HG03520 (cell line): ENCODE measurements around the gene FILIP1L.

Experiments
- ATAC-seq: cut with Tn5 transposase; IDR thresholded peaks from one replicate; pipeline ENCODE4 v1.9.1; 2021; ENCODE audit warnings: mild to moderate bottlenecking, moderate library complexity; ENCODE audit not compliant: unreplicated experiment

The FILIP1L gene

DNA sequence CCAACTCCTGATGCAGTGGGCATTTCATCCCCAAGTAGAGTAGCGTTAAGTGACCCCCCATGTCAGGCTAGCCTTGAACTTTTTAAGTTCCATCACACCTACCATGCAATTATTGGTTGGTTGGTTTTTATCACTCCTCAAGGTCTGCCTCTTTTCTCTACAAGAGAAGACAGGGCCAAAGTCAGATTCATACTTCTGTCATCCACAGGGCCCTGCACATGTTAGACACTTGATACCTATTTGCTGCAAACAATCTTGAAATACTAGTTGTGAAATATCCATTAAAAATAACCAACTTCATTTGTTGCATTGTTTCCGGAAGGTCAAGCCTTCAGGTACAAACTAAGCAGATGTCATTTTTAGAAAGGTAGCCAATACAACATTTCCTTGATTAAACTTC lies 295.5 kb downstream of the FILIP1L start:
- ATAC-seq, result no peak

DNA sequence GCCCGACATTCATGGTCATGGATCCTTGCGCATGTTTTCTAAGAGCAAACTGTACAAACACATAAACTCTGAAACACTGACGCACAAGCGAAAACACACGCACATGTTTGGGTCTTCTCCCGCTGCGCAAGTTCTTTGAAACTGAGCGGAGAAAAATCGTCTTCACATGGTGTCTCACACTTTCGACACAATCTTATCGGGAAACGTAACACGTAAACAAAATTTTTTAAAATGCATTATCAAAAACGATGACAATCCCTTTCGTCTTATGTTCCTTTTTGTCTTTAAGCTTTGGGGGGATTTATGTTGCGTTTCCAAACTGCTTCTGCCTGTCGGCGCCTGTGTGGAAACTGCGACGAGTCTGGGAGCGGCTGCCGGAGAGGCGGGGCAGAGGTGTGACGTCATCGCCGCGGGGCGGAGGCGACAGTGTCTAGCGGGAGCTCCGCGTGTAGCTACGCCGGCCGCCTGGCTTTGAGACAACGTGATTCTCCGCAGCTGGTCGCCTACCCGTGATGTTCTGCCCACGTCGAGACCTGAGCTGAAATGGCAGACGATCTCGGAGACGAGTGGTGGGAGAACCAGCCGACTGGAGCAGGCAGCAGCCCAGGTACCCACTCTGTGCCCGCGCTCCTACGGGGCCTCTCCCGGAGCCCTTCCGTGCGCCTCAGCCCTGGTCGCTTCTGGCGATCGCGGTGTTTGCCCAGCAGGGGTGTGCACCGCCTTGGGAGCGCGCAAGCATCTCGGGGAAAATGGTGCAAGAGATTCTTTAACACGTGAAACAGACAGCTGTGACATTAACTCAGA lies 296.7 kb downstream of the FILIP1L start, which contains the start of gene CMSS1:
CMSS1 (plus strand) TSS at position 426 of the 804 bp plus-strand sequence.
- peak; percentile 95 for ATAC-seq

DNA sequence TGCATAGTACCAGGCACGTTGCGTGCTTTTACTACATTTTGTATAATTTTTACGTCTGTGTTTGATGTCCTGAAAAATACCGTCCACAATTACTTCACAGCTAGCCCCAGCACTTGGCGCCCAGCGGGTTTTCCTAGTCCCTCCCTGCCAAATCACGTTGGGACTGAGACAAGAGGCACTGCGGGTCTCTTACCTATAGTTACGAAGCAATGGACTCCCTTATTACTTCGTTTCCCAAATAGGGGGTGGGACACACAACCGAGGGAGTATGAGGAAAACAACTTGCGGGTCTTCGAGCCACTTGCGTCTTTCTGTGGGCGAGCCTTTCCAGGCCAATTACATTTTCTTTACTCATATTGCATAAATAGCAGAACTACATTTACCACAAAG lies 297.3 kb downstream of the FILIP1L start:
- ATAC-seq, result no peak

DNA sequence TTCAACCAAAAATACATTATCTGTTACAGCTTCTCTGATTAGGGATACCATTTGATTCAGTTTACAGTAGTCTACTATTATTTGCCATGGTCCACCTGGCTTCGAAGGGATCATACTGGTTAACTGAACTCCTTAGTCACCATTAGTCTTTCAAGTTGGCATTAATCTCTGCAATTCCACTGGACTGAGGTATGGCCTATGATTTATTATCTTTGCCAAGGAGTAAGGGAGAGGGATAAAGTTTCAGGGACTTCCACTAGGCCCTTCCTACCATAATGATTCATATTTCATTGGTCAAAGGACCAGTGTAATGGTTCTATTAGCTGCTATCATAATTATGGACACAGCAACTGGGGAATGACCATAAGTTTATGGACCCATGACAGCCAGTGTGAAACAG lies 303.9 kb downstream of the FILIP1L start:
- no peak for ATAC-seq

DNA sequence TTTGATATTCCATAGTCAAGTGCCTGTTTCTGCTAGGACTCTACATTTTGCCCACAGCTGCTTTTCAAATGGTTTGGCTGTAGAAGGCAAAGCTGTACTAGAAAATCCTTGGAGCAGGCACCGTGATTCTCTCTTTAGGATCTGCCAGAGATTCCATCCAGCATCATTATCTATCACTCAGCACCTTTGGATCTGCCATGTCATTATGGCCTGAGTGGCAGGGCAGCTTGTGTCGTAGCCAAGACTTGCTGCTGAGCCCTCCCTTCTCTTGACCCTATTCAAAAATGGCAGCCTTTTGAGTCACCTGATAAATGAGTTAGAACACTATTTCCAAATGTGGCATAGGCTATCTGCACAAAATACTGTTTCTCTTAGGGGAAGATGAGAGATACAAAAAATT lies 304.7 kb downstream of the FILIP1L start:
- no peak for ATAC-seq

DNA sequence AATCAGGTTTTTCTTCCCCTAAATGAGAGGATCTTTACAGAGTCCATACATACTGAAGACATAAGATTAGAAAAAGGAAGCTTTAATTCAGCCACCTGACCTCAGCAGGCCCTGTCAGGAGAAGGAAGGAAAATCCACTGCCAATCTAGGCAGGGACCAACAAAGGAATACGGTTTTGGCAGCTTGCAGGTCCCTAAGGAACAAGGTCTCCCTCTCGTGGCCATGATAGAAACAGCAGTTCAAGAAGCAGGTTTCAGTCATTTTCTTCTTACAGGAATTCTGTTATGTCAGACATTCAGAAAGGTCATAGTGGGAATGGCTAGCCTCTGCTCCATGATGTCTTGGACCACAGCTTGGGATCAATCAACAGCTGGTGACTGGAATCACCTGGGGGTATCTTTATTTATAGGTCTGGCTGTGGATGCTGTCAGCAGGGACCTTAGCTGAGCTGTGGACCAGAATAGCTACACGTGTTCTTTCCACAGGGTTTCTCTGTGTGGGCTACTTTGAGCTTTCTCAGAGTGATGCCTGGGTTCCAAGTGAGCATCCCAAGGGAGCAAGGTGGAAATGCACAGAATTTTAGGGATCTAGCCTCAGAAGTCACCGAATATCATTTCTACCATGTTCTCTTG lies 306.0 kb downstream of the FILIP1L start:
- ATAC-seq, result no peak

DNA sequence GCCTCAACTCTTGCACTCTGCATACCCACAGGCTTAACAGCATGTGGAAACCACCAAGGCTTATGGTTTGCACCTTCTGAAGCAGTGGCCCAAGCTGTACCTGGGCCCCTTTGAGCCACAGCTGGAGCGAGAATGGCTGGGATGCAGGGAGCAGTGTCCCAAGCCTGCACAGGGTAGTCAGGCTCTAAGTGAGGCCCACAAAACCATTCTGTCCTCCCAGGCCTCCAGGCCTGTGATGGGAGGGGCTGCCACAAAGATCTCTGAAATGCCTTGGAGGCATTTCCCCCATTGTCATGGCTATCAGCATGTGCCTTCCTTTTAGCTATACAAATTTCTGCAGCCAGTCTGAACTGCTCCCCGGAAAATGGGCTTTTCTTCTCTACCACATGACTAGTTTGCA lies 309.1 kb downstream of the FILIP1L start:
- no peak for ATAC-seq

DNA sequence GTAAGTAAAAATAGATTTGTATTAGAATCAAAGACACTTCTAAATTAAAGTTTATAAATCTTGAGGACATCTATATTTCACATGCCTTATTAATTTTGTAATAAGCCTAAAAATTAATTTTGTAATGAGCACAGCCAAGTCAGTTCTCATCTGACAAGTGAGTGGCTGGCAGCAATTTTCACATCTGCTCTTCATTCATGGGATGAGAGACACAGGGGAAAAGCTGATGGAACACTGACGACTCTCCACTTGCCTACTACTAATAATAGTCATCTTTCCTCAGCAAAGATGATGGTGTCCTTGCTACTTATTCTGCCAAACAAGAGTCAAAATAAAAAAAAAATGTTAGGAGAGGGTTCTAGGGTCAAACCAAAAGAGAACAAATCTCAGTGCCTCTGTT lies 311.0 kb downstream of the FILIP1L start:
- no peak for ATAC-seq

DNA sequence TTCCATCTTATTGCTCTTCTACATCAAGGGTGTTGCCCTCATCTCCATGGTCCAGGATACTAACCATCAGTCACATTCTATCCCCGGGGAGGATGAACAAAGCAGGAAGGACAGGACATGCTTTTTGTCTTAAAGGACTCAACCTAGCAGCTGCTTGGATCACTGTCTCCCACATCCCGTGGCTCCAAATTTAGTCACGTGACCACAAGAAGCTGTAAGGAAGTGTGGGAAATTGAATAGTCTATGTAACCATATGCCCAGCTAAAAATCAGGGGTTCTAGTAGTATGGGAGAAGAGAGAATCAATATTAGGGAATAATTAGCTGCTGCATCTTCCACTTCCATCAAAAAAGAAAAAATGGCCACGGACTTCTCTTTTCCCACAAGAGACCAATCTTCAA lies 314.9 kb downstream of the FILIP1L start:
- ATAC-seq, result no peak

DNA sequence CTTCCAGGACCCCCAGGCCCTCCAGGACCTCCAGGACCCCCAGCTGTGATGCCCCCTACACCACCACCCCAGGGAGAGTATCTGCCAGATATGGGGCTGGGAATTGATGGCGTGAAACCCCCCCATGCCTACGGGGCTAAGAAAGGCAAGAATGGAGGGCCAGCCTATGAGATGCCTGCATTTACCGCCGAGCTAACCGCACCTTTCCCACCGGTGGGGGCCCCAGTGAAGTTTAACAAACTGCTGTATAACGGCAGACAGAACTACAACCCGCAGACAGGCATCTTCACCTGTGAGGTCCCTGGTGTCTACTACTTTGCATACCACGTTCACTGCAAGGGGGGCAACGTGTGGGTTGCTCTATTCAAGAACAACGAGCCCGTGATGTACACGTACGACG lies 318.7 kb downstream of the FILIP1L start:
- no peak for ATAC-seq

DNA sequence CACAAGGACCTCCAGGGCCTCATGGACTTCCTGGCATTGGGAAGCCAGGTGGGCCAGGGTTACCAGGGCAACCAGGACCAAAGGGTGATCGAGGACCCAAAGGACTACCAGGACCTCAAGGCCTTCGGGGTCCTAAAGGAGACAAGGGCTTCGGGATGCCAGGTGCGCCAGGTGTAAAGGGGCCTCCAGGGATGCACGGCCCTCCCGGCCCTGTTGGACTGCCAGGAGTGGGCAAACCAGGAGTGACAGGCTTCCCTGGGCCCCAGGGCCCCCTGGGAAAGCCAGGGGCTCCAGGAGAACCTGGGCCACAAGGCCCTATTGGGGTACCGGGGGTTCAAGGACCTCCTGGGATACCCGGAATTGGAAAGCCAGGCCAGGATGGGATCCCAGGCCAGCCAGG lies 319.8 kb downstream of the FILIP1L start:
- ATAC-seq, result no peak

DNA sequence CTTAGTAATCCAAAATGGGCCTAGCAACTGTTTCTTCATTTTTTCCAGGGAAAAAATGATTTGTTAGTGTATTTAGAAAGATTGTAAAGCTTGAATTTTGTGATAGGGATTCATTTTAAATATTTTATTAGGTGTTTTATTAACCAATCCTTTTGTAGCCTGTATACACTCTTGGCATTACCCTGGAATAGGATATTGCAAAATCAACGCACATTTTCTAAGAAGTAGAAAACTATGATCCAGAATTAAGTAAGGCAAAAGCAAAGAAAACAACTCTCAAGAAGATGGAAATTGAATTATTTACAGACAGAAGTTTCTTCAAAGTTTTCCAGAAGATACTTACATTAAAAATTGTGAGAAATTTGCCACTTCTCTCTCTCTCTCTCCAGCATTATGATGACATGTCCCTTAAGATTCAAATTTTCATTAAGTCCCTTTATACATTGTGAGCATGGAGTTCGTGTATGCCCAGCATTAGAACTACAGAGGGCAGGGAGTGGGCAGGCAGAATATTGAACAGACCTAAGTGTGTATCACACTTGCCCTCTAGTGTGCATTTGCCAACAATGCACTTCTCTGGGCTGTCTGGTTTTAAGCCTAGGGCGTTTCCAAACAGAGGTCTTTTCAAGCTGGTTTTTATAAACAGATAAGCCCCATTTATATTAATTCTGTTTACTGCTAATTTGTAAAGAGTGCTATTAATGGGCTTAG lies 325.1 kb downstream of the FILIP1L start:
- ATAC-seq, result peak; percentile 92
